Neural progenitor cell (in vitro differentiated cells): Measurements from ENCODE around the gene REP15.

Source experiments
- EZH2 ChIP-seq: fragments of 200-600 bp; sonication (generic); IDR thresholded peaks from 2 replicates; pipeline ENCODE4 v1.6.1; 2017; ENCODE audit warnings: antibody characterized with exemption, mild to moderate bottlenecking, moderate library complexity
- EZH2phosphoT487 ChIP-seq: fragments of 200-600 bp; sonication (generic); IDR thresholded peaks from 2 replicates; pipeline ENCODE4 v1.6.1; 2017; ENCODE audit warnings: antibody characterized with exemption
- TF ChIP-seq, protein P1 (sequence below): fragments of 200-600 bp; sonication (generic); IDR thresholded peaks from 2 replicates; pipeline ENCODE4 v1.5.1; 2017; ENCODE audit warnings: antibody characterized with exemption, mild to moderate bottlenecking

- TF ChIP-seq EZH2 (no peak), EZH2phosphoT487 (no peak)
- TF ChIP-seq, protein P1, sequence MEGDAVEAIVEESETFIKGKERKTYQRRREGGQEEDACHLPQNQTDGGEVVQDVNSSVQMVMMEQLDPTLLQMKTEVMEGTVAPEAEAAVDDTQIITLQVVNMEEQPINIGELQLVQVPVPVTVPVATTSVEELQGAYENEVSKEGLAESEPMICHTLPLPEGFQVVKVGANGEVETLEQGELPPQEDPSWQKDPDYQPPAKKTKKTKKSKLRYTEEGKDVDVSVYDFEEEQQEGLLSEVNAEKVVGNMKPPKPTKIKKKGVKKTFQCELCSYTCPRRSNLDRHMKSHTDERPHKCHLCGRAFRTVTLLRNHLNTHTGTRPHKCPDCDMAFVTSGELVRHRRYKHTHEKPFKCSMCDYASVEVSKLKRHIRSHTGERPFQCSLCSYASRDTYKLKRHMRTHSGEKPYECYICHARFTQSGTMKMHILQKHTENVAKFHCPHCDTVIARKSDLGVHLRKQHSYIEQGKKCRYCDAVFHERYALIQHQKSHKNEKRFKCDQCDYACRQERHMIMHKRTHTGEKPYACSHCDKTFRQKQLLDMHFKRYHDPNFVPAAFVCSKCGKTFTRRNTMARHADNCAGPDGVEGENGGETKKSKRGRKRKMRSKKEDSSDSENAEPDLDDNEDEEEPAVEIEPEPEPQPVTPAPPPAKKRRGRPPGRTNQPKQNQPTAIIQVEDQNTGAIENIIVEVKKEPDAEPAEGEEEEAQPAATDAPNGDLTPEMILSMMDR: no peak
Measured at GRCh38 chr12:27730097-27730588, 33.9 kb downstream of the REP15 start.
